H1 (cell line): ENCODE results near the gene TMEM150B. TPM values are rescaled to one million over a fixed set of nuclear protein-coding genes. Genes with fewer than 3 reads are reported as not detected.

Experiments used
- CTCF ChIA-PET: fragments of 300-600 bp; sonication (Branson Sonifier 250); formaldehyde crosslinking; loops from one replicate; lab custom pipeline; 2021; ENCODE audit not compliant: partially characterized antibody; lab: Charles Lee
- POLR2A ChIA-PET: fragments of 300-600 bp; sonication (Branson Sonifier 250); formaldehyde crosslinking; loops from one replicate; lab custom pipeline; 2021; ENCODE audit warnings: inconsistent platforms; ENCODE audit not compliant: partially characterized antibody; lab: Charles Lee
- DNase-seq, 2 experiments: peaks; one replicate each; pipeline versions ENCODE4 v3.0.0 to v3.0.0-alpha.2; 2010 to 2022; ENCODE audit warnings: low spot score in 2 of 2, low read depth in 1 of 2, mixed read lengths in 1 of 2
- FAIRE-seq: peaks from 2 replicates; lab custom pipeline; 2011; peaks lifted over from hg19 to GRCh38; lab: Jason Lieb, UNC
- H2AFZ ChIP-seq: 2 replicates; pipeline ENCODE4 v1.8.1; 2012; ENCODE audit warnings: low read length, inconsistent platforms
- H2AK5ac ChIP-seq: 2 replicates; pipeline ENCODE4 v1.6.1; 2013; ENCODE audit warnings: low read depth, low read length
- H2BK120ac ChIP-seq: replicated peaks from 2 replicates; pipeline ENCODE3; 2013; ENCODE audit warnings: low read depth, low read length, inconsistent platforms
- H2BK12ac ChIP-seq: 2 replicates; pipeline ENCODE4 v1.6.1; 2013; ENCODE audit warnings: low read depth, low read length
- H2BK15ac ChIP-seq: 2 replicates; pipeline ENCODE4 v1.6.1; 2013; ENCODE audit warnings: low read length
- H2BK20ac ChIP-seq: 2 replicates; pipeline ENCODE4 v1.6.1; 2013; ENCODE audit warnings: low read length
- H2BK5ac ChIP-seq: 2 replicates; pipeline ENCODE4 v1.6.1; 2013; ENCODE audit warnings: low read depth, low read length
- H3K14ac ChIP-seq: 2 replicates; pipeline ENCODE4 v1.6.1; 2013; ENCODE audit warnings: inconsistent platforms; ENCODE audit not compliant: insufficient read length
- H3K18ac ChIP-seq: 2 replicates; pipeline ENCODE4 v1.6.1; 2013; ENCODE audit warnings: low read length; ENCODE audit errors: extremely low read depth
- H3K23ac ChIP-seq: 2 replicates; pipeline ENCODE4 v1.6.1; 2013; ENCODE audit warnings: inconsistent platforms; ENCODE audit not compliant: insufficient read length
- H3K23me2 ChIP-seq: 2 replicates; pipeline ENCODE4 v1.6.1; 2013; ENCODE audit warnings: low read depth, low read length
- H3K27ac ChIP-seq: 2 replicates; pipeline ENCODE4 v1.6.1; 2011; ENCODE audit warnings: low read depth, low read length, inconsistent platforms
- H3K27me3 ChIP-seq, 4 experiments: replicated peaks in 1 of 4; 1 replicate in 1 of 4; 2 replicates in 3 of 4; pipeline versions ENCODE4 v1.6.1 to v1.8.1; 2011 to 2013; ENCODE audit warnings: low read length in 3 of 4, mild to moderate bottlenecking in 3 of 4, inconsistent platforms in 2 of 4, mixed read lengths in 2 of 4, moderate library complexity in 1 of 4; ENCODE audit not compliant: control insufficient read depth in 3 of 4, insufficient read depth in 3 of 4; ENCODE audit errors: extremely low read depth in 1 of 4
- H3K36me3 ChIP-seq, 4 experiments: 2 replicates each; pipeline versions ENCODE4 v1.6.1 to v1.8.1; 2011 to 2013; ENCODE audit warnings: mild to moderate bottlenecking in 4 of 4, low read length in 3 of 4, moderate library complexity in 2 of 4, control low read depth in 1 of 4, inconsistent platforms in 1 of 4; ENCODE audit not compliant: insufficient read depth in 4 of 4, control insufficient read depth in 2 of 4
- H3K4ac ChIP-seq: replicated peaks from 2 replicates; pipeline ENCODE3; 2013; ENCODE audit warnings: low read length, low read depth, mixed read lengths, inconsistent platforms; ENCODE audit not compliant: insufficient read length
- H3K4me1 ChIP-seq, 4 experiments: replicated peaks in 1 of 4; 1 replicate in 1 of 4; 2 replicates in 3 of 4; pipeline versions ENCODE4 v1.6.1 to v1.8.1; 2011 to 2013; ENCODE audit warnings: low read length in 3 of 4, inconsistent platforms in 2 of 4, mixed read lengths in 1 of 4; ENCODE audit not compliant: insufficient read depth in 4 of 4, control insufficient read depth in 3 of 4
- H3K4me2 ChIP-seq, 2 experiments: 2 replicates each; pipeline versions ENCODE4 v1.6.1 to v1.8.1; 2011 to 2013; ENCODE audit warnings: low read depth in 2 of 2, low read length in 2 of 2, control low read depth in 1 of 2, inconsistent platforms in 1 of 2, mild to moderate bottlenecking in 1 of 2; ENCODE audit not compliant: insufficient read depth in 1 of 2
- H3K4me3 ChIP-seq, 4 experiments: fragments of 200-600, 300-600 bp in 1 of 4; sonication (generic), shearing (Covaris generic), sonication (Bioruptor Twin) in 1 of 4; 2 replicates each; pipeline versions ENCODE4 v1.5.1 to v1.8.1; 2011 to 2016; ENCODE audit warnings: low read length in 4 of 4, low read depth in 3 of 4, control low read depth in 2 of 4, inconsistent platforms in 2 of 4, mild to moderate bottlenecking in 2 of 4, mixed read lengths in 1 of 4, moderate library complexity in 1 of 4; ENCODE audit not compliant: insufficient read depth in 2 of 4; ENCODE audit errors: extremely low read depth in 1 of 4
- H3K56ac ChIP-seq: replicated peaks from 2 replicates; pipeline ENCODE3; 2013; ENCODE audit warnings: low read depth, mild to moderate bottlenecking, mixed read lengths, low read length, inconsistent platforms; ENCODE audit not compliant: insufficient read length
- H3K79me1 ChIP-seq: 2 replicates; pipeline ENCODE4 v1.6.1; 2013; ENCODE audit warnings: low read depth, low read length, control low read depth
- H3K79me2 ChIP-seq, 2 experiments: 2 replicates each; pipeline versions ENCODE4 v1.6.1 to v1.8.1; 2012 to 2013; ENCODE audit warnings: low read length in 2 of 2, mild to moderate bottlenecking in 2 of 2, inconsistent platforms in 1 of 2; ENCODE audit not compliant: insufficient read depth in 2 of 2, control insufficient read depth in 1 of 2
- H3K9ac ChIP-seq, 4 experiments: replicated peaks in 1 of 4; 1 replicate in 1 of 4; 2 replicates in 3 of 4; pipeline versions ENCODE4 v1.6.1 to v1.8.1; 2011 to 2013; ENCODE audit warnings: low read depth in 3 of 4, low read length in 3 of 4, control low read depth in 2 of 4, mild to moderate bottlenecking in 2 of 4, moderate library complexity in 2 of 4, inconsistent platforms in 1 of 4; ENCODE audit errors: extremely low read depth in 1 of 4
- H3K9me3 ChIP-seq, 2 experiments: 2 replicates each; pipeline versions ENCODE4 v1.6.1 to v1.8.1; 2012 to 2013; ENCODE audit warnings: mild to moderate bottlenecking in 2 of 2, moderate library complexity in 2 of 2, control low read depth in 1 of 2, inconsistent platforms in 1 of 2, low read depth in 1 of 2, low read length in 1 of 2, mixed read lengths in 1 of 2; ENCODE audit not compliant: insufficient read depth in 2 of 2
- H4K20me1 ChIP-seq, 2 experiments: replicated peaks in 1 of 2; 2 replicates each; pipeline versions ENCODE3 to v1.8.1; 2011 to 2013; ENCODE audit warnings: inconsistent platforms in 2 of 2, low read length in 2 of 2, mild to moderate bottlenecking in 1 of 2; ENCODE audit not compliant: insufficient read depth in 2 of 2, control insufficient read depth in 1 of 2
- H4K5ac ChIP-seq: 2 replicates; pipeline ENCODE4 v1.6.1; 2013; ENCODE audit warnings: low read length, low read depth, mixed read lengths, inconsistent platforms; ENCODE audit not compliant: insufficient read length
- H4K8ac ChIP-seq: 2 replicates; pipeline ENCODE4 v1.8.0; 2013; ENCODE audit warnings: mild to moderate bottlenecking, moderate library complexity, low read length, inconsistent platforms; ENCODE audit not compliant: insufficient read depth; ENCODE audit errors: extremely low read depth
- H4K91ac ChIP-seq: replicated peaks from 2 replicates; pipeline ENCODE3; 2013; ENCODE audit warnings: low read length, mixed read lengths, inconsistent platforms; ENCODE audit not compliant: insufficient read length
- EP300 ChIP-seq, 2 experiments: IDR thresholded peaks; 1 replicate in 1 of 2; 2 replicates in 1 of 2; pipeline ENCODE4 v1.6.1; 2011 to 2012; ENCODE audit warnings: low read depth in 2 of 2, low read length in 2 of 2, mild to moderate bottlenecking in 2 of 2, borderline replicate concordance in 1 of 2, inconsistent platforms in 1 of 2, moderate library complexity in 1 of 2
- NANOG ChIP-seq: IDR thresholded peaks from 2 replicates; pipeline ENCODE4 v1.6.1; 2011; ENCODE audit warnings: low read length, low read depth, mild to moderate bottlenecking, inconsistent platforms; ENCODE audit not compliant: insufficient read depth, poor library complexity, severe bottlenecking
- POLR2A ChIP-seq, 2 experiments: IDR thresholded peaks; 1 replicate in 1 of 2; 2 replicates in 1 of 2; pipeline ENCODE4 v1.6.1; 2011; ENCODE audit warnings: low read depth in 2 of 2, low read length in 2 of 2, mild to moderate bottlenecking in 2 of 2; ENCODE audit errors: control extremely low read depth in 1 of 2
- SIX5 ChIP-seq: IDR thresholded peaks from 2 replicates; pipeline ENCODE4 v1.6.1; 2011; ENCODE audit warnings: mild to moderate bottlenecking, low read depth, low read length
- WGBS, 2 experiments: shearing (Covaris generic) in 1 of 2; methylation state at CpG; one replicate each; pipeline versions ENCODE4 v1.1.6 to v1.1.7; 2013 to 2015; ENCODE audit warnings: low lambda C conversion rate in 2 of 2, mixed read lengths in 2 of 2, inconsistent platforms in 1 of 2, low coverage in 1 of 2, missing lambda C conversion rate in 1 of 2; ENCODE audit not compliant: insufficient replicate concordance in 2 of 2, insufficient coverage in 1 of 2, insufficient read length in 1 of 2; ENCODE audit errors: extremely low coverage in 1 of 2, missing lambda C conversion rate in 1 of 2; 5-methylcytosine and 5-hydroxymethylcytosine counted together
- polyA plus RNA-seq, 7 experiments: library from polyadenylated mRNA; depleted of rRNA in 3 of 7; stranded (reverse) in 5 of 7; unstranded in 2 of 7; fragments of >200 nt in 5 of 7; fragments of 200-250 nt in 2 of 7; gene quantifications; 1 replicate in 5 of 7; 2 replicates in 1 of 7; 4 replicates in 1 of 7; pipeline versions ENCODE4 v1.2.1 to v1.2.3, GENCODE V29; 2011 to 2013; ENCODE audit warnings: missing spikeins in 2 of 7, mixed read lengths in 2 of 7
- total RNA-seq: library from RNA; stranded (reverse); fragmentation: NEBNext Ultra II Directional; extraction: Animal tissue kit (Norgen Biotek cat#: 25700); gene quantifications from 2 replicates; pipeline ENCODE4 v1.2.1, GENCODE V29; 2021
- TF ChIP-seq, protein P1 (sequence below), 3 experiments: IDR thresholded peaks; 1 replicate in 2 of 3; 2 replicates in 1 of 3; pipeline versions ENCODE4 v1.5.1 to v1.6.1; 2011; ENCODE audit warnings: low read length in 3 of 3, mild to moderate bottlenecking in 3 of 3, inconsistent platforms in 2 of 3, low read depth in 1 of 3, moderate library complexity in 1 of 3; ENCODE audit not compliant: insufficient read depth in 1 of 3; ENCODE audit errors: control extremely low read depth in 1 of 3

Gene TMEM150B
- total and polyA plus RNA-seq, 2 of the 8 experiments (the other 6 are each of a cell fraction or from before 2014, with no cell fraction given), result 0.41 to 0.91 TPM

DNA sequence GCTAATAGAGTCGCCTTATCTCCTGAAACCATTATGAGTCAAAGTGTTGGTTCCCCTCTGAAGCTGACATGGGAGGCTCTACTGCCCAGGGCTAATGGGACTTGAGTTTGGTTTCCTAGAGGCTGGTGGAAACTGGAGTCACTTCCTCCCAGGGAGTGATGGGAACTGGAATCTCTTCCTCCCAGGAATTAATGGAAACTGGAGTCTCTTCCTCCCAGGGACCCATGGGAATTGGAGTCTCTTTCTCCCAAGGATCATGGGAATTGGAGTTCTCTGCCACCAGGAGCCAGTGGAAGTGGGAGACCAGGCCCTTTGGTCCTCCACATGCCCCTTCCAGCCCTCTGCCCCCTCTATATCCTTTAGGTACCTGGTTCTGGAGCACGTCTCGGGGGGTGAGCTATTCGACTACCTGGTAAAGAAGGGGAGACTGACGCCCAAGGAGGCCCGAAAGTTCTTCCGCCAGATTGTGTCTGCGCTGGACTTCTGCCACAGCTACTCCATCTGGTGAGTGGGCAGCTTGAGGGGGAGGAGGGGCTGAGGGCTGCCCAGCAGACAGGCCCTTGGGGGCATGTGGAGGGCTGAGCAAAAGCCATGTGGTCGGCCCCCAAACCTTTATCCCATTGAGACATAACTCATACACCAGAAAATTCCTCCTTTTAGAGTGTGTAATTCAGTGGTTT is 35.9 kb downstream of the TMEM150B start:
- DNase-seq (no peak), FAIRE-seq (no peak)
- Histone ChIP-seq H2BK5ac (no peak overlapping the region), H3K9ac (no peak overlapping the region), H3K4me2 (no peak overlapping the region), H4K8ac (no peak overlapping the region), H3K4ac (no peak overlapping the region), H4K5ac (no peak overlapping the region), H3K4me1 (peaks cover 0 to 4% (median 0%) of the 10 kb centered on the region in 4 experiments; a peak in 1 of 7 replicates), H2AFZ (no peak overlapping the region), H3K4me3 (no peak overlapping the region), H3K27me3 (no peaks in the 10 kb centered on the region), H3K36me3 (peaks cover 4 to 31% (median 14%) of the 10 kb centered on the region in 4 experiments; a peak in 6 of 8 replicates), H3K14ac (no peak overlapping the region), H4K20me1 (peaks cover 0 to 2% of the 10 kb centered on the region in 2 experiments), H2AK5ac (no peak overlapping the region), H3K79me2 (peaks cover 0 to 11% of the 10 kb centered on the region in 2 experiments; a peak in 1 of 4 replicates), H3K27ac (no peak overlapping the region), H3K56ac (no peak overlapping the region), H2BK12ac (no peak overlapping the region), H2BK20ac (no peak overlapping the region), H4K91ac (no peak overlapping the region), H2BK120ac (no peak overlapping the region), H3K79me1 (peaks cover 11% of the 10 kb centered on the region; the same call in 1 of the 2 replicates), H3K18ac (no peak overlapping the region), H3K23me2 (peaks cover 2% of the 10 kb centered on the region; the same call in 1 of the 2 replicates), H3K23ac (no peak overlapping the region), H2BK15ac (no peak overlapping the region), H3K9me3 (no peaks in the 10 kb centered on the region)
- TF ChIP-seq NANOG (no peak), POLR2A (IDR thresholded peaks at IDR 0.05; ENCODE audit: control extremely low read depth in 1 of 2, low read depth in 2 of 2, low read length in 2 of 2) (no peak), EP300 (IDR thresholded peaks at IDR 0.05; ENCODE audit: borderline replicate concordance in 1 of 2, low read depth in 2 of 2, low read length in 2 of 2) (no peak), SIX5 (peak; percentile 53)
- TF ChIP-seq, protein P1, sequence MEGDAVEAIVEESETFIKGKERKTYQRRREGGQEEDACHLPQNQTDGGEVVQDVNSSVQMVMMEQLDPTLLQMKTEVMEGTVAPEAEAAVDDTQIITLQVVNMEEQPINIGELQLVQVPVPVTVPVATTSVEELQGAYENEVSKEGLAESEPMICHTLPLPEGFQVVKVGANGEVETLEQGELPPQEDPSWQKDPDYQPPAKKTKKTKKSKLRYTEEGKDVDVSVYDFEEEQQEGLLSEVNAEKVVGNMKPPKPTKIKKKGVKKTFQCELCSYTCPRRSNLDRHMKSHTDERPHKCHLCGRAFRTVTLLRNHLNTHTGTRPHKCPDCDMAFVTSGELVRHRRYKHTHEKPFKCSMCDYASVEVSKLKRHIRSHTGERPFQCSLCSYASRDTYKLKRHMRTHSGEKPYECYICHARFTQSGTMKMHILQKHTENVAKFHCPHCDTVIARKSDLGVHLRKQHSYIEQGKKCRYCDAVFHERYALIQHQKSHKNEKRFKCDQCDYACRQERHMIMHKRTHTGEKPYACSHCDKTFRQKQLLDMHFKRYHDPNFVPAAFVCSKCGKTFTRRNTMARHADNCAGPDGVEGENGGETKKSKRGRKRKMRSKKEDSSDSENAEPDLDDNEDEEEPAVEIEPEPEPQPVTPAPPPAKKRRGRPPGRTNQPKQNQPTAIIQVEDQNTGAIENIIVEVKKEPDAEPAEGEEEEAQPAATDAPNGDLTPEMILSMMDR (IDR thresholded peaks at IDR 0.05; ENCODE audit: control extremely low read depth in 1 of 3, insufficient read depth in 1 of 3, low read depth in 1 of 3, low read length in 3 of 3), result no peak
- ChIA-PET CTCF (interaction anchor here (0.6 to 3.0 kb wide), 4 partner anchors 12 to 234 kb away, joined by 3 to 15 read pairs (median 3); no protein-coding TSS in a partner anchor), POLR2A (interaction anchor here (0.7 kb wide), 1 partner anchor 17 kb away, joined by 3 read pairs; no protein-coding TSS in a partner anchor)
- 88% methylated on average over 9 of the region's 9 CpGs; no CpG with 5 or more reads in 1 of the 2 experiments for WGBS, 2 experiments
